HG03103 (cell line): Measurements from ENCODE around the gene KCNN3.

ENCODE experiments used
- ATAC-seq: cut with Tn5 transposase; IDR thresholded peaks from one replicate; pipeline ENCODE4 v1.9.1; 2021; ENCODE audit warnings: low read depth; ENCODE audit not compliant: unreplicated experiment

The KCNN3 gene

DNA sequence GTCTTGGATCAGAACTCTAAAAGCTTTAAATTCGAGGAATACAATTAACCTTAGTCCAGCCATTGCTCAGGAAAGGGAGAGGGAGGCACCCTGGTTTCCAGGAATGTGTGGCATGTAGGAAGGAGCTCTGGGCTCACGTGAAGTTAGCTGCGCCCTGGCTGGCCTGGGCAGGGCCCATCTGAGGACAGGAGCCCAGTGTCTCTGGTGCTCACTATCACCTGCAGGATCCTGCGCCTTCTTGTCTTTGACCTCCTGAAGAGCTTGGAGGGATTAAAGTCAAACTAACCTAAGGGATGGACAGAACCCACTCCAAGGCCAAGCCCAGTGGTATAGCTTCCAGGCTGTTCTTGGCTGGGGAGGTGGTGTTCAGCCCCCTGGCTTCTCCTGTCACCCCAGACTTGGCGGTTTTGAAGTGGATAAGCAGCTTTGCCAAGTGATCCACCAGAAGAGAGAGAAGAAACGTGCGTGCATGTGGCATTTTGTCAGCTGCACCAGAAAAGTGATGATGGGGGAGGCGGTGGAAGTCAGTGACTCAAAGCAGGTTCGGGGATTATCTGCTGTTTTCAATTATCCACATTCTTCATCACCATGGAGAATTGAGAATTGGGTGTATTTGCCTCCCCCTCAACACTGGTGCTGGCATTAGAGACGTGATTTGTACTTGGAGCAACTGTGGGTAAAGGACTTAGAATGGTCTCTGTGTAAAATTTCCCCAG is 11.9 kb upstream of the KCNN3 start:
- no peak for ATAC-seq

DNA sequence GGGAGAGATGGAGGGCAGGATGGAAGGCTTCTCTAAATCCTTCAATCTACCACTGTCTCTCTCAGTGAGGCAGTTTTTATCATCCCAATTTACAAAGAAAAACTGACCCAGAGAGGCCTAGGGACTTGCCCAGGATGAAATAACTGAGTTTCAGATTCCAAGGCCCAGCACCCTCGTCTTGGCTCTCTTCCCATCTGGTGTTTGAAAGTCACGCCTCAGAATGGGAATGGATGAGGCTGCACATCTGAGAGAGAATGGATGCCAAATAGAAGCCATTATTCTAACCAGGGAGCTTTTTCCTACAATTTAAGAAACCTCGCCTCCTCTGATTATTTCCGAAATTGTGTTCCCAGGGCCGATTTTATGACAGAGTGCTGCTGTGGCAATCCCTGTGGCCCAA is 10.6 kb upstream of the KCNN3 start:
- no peak for ATAC-seq

DNA sequence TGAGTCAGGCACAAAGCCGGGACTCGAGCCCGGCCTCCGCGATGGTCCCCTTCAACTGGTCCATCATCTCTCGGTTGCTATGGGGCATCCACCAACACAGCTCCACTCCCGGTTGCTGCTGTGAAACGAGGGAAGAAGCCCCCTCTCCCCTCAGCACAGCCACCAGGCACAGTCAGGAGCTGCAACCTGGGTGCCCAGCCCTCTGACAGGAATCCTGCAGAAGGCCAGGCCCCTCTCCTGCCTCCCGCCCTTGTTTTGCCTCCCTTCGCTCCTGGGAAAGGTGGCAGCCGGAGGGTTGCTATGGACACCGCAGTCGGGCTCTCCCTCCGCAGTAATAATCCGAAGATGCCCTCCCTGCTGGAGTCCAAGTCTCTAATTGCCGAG is 8.9 kb upstream of the KCNN3 start:
- no peak for ATAC-seq

DNA sequence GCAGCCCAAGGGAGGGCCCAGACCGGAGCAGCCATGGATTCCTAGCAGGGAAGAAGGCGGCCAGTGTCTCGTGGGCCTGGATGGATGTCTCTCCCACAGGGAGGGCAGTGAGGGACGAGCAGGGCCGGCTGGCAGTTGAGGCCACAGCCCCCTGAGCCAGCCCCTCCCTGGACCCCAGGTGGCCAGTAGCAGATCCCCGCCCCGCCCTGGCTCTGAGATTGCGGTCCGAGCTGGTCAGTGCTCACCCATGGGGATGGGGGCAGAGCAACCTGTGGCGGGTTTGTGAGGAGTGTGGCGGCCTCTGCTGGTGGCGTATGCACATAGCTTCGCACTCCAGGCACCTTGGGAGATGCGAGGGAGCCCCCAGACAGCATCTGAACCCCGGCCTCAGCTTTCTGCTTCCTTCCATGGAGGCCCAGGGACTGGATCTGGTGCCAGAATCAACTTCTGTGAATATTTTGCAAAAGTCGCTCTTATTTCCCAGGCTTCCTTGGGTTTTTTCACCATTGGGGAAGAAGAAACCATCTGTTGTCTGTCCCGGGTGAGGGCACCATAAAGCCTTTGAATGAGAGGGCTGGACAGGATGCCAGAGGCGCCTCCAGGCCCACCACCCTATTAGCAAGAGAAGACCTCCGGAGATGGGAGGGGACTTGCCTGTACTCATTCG is 8.4 kb upstream of the KCNN3 start:
- ATAC-seq = no peak

DNA sequence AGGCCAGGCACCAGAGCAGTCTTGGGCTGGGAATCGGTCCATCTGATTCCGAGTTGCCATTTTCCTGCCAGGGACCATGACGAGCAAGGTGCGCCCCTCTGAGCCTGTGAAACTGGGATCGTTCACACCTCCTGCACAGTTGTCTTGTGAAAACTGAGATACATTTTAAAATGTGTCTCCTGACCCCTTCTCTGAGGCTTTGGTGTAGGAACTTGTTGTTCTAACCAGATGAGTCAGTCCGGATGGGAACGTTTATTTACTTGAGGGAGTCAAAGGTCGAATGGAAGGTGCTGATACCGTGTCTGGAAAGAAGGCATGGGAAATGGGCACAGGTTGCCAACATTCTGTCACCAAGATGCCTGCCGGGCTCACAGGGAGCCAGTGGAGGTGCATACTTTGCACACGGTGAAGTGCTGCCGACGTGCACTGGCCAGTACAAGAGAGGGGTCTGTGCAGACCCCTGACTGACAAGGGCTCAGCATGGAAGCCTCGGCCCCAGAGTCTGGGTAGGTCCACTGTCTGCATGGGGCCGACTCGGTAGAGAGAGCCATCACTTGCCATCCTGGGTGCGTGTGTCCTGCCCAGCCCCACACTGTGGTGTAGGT is 7.4 kb upstream of the KCNN3 start:
- ATAC-seq = no peak

DNA sequence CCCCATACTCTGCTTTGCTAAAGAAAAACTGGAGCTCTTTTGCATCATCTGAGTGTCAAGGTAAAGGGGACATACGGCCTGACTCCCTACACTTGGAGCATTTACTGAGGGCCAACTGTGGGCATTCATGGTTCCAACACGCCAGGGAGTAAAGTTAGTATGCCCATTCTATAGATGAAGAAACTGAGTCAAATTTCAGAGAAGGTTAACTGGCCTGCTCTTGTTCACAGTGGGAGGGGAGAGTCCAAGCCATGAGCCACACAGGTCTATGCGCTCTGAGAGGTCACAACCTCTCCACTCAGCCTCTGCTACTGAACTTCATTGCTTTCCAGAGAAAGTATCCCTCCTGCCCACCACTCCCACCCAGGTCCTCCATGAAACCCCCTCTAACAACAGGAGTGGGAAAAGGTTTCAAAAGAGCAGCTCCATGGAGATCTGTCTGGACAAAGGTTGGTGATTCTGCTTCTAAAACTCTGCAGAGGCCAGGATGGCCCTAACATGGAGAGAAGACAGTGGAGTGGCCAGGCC is 6.8 kb upstream of the KCNN3 start:
- no peak for ATAC-seq

DNA sequence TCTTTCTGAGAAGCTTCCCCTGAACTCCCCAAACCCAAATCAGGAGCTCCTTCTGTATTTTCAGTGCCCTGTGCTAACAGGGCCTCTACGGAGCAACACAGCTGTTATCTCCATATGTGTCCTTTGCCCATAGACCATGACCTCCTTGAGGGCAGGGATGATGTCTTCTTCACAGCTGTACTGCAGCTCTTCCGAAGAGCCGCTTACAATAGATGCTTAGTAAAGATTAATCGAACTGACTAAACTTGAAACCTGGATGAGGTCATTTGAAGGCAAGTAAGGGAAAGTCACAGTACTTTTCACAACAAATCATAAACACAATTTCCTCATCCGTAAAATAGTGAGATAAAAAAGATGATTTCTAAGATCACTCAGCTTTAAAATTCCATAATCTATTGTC is 4.4 kb upstream of the KCNN3 start:
- ATAC-seq = no peak

DNA sequence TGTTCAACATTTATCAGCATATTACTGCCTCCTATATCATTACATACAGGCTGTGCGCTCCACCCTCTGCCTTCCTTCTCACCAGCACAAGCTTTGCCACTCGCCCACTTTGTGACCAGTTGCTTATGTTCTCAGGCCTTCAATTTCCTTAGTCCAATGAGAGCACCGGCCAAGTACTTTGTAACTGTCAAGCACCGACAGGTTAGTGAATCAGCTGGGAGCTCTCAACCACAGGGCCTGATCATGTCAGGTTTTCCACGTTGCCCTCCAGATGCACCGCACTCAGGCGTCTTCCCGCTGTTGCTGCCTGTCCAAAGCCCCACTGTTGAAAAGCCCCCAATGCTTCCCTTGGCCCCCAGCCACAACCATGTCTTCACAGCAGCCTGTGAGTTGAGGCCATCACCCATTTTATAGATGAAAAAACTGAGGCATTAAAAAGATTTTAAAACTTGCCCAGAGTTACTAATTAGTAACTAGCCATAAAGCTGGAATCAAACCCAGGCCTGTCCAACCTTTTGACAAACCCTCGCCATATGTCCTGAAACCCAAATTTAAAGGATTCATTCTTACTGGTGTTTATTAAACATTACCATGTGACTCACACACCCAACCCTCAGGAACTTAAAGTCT is 3.4 kb upstream of the KCNN3 start:
- no peak for ATAC-seq

DNA sequence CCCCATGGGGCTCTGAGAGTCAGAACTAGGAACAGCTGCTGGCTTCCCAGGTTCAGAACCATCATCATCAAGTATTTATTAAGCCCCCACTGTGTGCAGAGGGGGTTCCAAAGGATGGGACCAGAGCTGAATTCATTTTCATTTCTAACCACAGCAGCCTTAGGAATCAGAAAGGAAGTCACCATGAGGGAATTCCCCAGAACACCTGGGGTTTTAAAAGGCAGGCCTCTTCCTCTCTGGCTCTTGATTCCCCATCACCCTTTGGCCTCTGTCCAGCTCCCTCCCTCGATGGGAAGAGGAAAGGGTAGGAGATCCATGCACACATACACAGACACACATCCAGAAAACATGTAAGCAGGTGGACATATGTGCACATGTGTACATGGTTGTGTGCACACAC is 1.3 kb upstream of the KCNN3 start:
- ATAC-seq = no peak

DNA sequence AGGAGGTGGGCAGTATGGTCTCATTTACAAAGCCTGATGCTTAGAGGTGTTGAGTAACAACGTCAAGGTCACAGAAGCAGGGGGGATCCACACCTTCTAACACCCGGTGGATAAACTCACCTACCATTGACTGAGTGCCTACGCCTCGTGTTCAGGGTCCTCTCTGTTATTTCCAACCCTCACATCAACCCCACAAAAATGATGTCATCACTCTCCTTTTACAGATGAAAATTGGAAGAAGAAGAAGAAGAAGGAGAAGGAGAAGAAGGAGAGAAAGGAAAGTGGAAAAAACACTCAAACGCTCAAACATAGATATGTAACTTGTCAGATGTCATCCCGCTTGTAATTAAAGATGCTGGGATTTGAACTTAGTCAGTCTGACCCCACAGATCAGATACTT is 653 bp upstream of the KCNN3 start:
- ATAC-seq = no peak

DNA sequence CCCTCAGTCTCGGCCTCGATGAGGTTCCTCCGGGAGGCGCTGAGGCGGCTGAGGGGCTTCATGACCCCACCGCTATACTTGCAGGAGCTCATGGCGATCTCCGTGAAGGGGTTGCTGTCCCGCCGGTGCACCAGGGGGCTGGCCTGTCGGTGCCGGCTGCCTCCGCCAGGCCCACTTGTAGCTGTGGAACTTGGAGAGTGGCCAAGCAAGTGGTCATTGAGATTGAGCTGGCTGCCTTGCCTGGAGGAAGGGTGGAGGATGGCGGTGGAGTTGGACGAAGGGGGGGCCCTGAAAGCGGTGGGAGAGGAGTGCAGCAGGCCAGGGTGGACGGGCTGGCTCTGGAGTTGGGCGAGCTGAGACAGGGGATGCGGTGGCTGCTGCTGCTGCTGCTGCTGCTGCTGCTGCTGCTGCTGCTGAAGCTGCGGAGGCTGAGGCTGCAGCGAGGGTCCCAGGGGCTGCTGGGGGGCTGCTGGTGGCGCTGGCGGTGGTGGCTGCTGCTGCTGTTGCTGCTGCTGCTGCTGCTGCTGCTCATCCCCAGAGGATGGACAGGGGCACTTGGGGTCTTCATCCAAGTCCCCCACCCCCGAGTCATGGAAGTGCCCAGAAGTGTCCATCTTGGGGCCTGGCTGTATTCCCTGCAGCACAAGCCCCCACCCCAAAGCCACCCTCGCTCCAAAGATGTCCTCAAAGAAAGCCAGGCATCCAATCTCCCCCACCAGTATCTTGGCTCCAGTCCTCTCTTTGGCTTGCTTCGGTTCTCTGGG is 548 bp downstream of the KCNN3 start:
- ATAC-seq = no peak

DNA sequence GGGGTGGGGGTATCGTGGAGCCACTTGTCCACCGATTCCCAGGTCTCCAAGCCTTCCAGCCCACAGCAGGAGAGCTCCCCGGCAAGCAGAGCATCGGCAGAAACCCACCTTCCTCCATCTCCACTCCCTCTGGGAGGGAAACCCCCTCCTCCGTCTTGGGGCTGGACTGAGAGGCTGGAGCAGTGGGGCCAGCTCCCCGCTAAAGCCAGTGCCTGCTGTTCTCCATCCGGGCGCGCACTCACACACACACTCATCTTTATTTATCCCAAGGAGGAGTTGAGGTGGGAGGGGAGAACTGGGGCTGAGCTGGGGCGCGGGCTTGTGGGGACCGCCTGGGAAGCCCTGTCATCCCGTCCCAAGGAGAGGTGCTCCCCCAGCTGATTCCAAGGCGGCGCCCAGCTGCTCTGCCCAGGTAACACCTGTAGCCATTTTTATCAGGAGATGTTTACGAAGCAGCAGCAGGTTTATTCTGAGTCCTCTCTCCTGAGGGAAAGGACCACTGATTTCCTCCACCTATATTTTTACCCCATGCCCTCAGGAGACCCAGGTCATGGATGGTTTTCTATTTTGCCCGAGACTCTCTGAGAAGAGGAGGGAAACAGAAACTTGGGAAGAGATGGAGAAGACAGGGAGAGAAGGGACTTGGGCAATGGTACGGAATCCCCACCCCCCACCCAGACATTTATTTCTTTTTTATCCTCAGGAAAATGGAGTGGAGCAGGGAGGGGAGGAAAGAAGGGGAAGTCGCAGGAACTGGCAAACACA is 2.1 kb downstream of the KCNN3 start:
- no peak for ATAC-seq

DNA sequence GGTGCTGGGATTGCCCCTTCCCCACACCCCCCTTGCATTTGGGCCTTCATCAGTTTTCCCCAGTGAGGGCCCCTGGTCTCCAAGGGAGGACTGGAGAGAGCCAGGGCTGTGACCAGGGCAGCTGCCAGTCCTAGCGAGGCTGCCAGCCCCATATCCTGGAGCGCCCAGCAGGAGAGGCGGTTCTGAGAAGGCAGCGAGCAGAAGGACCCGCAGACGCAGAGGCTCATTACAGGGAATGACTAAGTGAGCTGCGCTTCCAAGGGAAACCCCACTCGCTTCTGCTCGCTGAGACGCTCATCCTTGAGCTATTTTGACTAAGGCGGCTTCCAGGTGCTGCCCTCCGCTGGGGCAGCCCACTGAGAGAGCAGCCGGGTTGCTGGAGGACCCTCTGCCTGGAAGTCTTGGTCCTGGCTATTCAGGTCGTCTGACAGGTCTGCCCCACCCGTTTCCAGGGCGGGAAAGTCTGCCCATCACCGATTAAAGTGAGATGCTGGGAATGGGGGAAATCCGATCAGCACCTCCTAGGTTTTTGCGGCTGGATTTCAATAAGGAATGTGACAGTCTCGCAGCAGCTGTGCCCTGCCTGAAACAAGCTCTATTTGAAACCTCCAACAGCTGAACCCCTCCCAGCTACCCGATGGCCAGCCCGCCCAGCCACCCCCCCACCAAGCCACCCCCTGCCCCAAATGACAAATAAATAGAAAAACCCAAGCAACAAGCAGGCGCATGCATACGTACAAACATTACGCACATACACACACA is 2.8 kb downstream of the KCNN3 start:
- ATAC-seq = no peak

DNA sequence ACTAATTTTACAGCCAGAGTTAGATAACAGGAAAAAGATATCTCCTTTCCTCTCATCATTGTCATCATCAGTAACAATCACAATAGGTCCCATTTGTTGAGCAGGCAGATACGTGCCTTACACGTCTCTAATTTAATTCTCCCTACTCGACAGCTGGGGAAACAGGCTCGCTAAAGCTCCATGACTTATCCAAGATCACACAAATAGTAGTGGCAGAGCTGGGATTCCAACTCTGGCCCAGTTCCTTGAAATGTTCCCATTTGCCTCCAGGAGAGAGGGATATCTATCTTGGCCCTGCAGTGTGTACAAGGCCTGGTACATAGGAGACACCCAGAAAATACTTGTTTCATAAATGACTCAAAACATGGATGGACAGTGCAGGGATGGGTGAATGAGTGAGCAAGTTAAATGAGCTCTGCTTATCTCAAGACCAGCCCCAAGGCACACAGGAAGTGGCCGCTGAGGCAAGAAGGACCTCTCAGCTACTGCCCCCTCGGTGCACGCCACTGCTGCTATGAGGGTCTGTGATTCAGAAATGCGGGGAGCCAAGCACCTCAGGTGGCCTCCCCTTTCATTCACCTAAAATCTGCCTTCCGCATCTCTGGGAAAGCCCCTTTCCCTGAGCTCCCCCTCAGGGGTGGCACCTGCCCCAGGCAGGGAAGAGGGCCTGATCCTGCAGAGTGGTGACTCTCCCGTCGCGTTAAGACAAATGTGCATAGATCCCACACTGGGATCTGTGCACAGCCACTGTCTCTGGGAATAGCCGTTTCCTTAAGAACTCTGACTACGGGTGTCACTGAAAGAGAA is 3.6 kb downstream of the KCNN3 start:
- ATAC-seq = no peak

DNA sequence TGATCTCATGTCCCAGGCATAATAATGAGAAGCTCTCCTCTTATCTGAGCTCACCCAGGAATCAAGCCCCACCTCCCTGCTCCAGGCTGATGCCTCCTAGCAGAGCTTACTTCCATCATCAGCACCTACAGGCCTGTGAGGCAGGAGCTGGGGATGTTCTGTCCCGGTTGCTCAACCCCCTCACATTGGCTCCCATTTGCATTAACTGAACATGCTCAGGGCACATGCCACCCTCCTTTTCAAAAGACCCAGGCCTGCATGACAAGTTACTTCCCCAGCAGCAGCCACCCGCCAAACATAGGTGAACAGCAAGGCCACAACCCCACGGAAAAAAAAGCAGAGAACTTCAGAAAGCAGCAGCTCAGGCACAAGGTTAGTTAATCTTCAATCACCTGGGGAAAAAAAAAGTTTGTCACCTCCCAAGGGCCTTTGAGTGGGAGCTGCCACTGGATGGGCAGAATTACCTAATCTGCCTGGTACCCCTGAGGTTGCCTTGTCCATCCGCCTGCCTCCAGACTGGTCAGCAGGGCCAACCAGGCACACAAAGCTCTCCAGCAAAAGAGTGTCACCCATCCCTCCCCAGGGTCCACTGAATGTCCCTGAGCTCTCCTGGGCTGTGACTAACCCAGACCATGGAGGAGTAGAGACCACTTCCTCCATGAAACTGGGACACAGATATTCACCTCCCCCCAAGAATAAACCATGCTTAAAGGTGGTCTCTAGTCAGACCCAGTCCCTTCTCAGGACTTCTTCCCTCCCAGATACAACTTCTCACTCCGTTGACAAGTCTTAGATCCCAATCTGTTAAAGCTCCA is 4.4 kb downstream of the KCNN3 start:
- ATAC-seq = no peak

DNA sequence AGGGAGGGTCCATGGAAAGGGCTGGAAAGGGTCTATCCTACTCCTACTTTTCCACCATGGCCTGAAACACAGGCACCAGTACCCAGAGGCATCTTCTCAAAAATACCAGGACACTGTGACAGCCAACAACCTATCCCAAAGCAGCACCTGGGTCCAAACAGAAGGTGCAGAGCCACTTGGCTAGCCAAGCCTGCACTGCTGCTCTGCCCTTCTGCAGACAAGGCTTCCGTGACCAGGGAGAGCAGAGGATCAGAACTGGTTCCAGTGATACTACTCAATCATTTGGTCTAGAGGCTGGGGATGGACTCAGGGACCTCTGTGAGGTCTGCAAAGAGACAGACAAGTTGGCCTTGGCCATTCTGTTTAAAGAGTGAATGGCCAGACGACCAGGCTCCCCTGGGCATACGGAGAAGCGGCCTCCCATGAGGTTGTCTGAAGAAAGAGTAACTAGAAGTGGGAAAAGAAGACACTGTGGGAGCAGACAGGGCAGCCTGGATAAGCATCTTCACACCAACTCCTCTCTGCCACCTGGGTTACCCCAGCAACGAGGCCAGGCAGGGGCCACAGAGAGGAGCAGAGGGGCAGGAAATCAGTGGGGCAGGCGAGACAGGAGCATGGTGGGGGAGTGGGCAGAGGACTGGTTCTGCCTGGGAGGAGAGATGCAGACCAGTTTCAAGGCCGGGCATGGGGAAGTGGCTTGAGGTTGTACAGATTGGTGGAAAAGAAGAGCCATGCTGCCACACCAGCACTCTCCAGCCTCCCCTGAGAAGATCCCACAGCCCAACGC is 5.7 kb downstream of the KCNN3 start:
- no peak for ATAC-seq
